Measurements from ENCODE around the gene IGFBPL1.
A peak's percentile ranks its signal among the peaks of the same experiment; 100 is the strongest.
"Not testable (repeated sequence)": the region's sequence is repeated elsewhere in the genome, so short reads cannot be mapped to it uniquely, and the experiment has no call there.

IGFBPL1 gene, protein sequence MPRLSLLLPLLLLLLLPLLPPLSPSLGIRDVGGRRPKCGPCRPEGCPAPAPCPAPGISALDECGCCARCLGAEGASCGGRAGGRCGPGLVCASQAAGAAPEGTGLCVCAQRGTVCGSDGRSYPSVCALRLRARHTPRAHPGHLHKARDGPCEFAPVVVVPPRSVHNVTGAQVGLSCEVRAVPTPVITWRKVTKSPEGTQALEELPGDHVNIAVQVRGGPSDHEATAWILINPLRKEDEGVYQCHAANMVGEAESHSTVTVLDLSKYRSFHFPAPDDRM

DNA sequence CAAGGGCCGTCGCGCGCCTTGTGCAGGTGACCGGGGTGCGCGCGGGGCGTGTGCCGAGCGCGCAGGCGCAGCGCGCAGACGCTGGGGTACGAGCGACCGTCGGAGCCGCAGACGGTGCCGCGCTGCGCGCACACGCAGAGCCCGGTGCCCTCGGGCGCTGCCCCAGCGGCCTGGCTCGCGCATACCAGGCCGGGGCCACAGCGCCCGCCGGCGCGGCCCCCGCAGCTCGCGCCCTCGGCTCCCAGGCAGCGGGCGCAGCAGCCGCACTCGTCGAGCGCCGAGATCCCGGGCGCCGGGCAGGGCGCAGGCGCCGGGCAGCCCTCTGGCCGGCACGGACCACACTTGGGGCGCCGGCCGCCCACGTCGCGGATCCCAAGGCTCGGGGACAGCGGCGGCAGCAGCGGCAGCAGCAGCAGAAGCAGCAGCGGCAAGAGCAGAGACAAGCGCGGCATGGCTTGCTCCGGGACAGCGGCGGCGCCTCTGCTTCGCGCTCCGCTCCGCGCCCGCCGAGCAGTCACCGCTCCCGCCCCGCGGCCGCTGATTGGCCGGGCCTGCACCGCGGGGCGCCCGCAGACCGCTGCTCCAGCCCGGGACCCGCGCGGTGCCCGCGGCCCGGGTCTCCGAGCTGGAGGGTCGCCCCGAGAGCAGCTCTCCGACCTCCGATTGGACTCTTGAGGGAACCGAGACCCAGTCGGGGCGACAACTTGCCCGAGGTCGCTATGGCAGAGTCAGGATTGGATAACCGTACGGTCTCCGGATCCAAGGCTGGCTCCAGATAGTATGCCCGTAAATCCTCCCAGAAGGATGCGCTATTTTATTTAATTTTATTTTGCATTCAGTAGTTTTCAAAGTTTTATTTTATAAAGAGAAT is at the start of gene IGFBPL1:
Gene IGFBPL1 (minus strand): TSS at position 482 of the 871 bp plus-strand sequence. CDS start 30 bp downstream, at position 452.
- ATAC-seq, result peak; percentile 62
- TF ChIP-seq, protein P1, sequence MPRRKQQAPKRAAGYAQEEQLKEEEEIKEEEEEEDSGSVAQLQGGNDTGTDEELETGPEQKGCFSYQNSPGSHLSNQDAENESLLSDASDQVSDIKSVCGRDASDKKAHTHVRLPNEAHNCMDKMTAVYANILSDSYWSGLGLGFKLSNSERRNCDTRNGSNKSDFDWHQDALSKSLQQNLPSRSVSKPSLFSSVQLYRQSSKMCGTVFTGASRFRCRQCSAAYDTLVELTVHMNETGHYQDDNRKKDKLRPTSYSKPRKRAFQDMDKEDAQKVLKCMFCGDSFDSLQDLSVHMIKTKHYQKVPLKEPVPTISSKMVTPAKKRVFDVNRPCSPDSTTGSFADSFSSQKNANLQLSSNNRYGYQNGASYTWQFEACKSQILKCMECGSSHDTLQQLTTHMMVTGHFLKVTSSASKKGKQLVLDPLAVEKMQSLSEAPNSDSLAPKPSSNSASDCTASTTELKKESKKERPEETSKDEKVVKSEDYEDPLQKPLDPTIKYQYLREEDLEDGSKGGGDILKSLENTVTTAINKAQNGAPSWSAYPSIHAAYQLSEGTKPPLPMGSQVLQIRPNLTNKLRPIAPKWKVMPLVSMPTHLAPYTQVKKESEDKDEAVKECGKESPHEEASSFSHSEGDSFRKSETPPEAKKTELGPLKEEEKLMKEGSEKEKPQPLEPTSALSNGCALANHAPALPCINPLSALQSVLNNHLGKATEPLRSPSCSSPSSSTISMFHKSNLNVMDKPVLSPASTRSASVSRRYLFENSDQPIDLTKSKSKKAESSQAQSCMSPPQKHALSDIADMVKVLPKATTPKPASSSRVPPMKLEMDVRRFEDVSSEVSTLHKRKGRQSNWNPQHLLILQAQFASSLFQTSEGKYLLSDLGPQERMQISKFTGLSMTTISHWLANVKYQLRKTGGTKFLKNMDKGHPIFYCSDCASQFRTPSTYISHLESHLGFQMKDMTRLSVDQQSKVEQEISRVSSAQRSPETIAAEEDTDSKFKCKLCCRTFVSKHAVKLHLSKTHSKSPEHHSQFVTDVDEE (CRISPR knock-in tag; IDR thresholded peaks at IDR 0.05), result 0 out of 2 replicates have a peak, but pooled peaks have one; percentile 14
- TF ChIP-seq SNAI2 (CRISPR knock-in tag; IDR thresholded peaks at IDR 0.05), result no peak

DNA sequence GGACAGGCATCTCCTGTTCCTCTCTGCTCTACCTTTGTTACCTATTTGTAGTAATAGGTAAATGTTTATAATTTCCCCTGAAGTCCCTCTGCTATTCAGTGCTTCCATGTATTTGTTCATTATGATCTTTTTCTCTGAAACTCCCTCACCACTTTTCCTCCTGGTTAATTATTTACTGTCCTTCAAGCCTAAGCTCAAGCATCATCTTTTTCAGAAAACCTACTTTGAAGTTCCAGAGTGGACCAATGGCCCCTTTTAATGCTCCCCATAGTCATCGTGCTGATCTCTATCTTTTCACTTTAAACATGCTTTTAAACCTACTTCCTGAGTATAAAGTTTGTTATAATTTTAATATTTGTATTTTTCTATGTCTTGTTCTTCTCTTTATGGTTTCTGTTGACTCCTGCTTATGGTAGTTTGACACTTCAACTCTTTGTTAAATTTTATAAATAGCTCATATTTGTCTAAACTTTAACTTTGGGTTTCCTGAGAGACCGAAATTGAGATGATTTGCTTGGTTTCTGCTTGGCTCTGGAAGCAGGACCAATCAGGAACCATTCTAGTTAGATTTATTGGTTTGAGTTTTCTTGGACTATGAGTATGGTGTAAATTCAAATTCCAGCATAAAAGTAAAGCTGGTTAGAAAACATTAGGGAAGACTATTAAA is 48.5 kb upstream of the IGFBPL1 start:
- ATAC-seq, result not testable (repeated sequence)

DNA sequence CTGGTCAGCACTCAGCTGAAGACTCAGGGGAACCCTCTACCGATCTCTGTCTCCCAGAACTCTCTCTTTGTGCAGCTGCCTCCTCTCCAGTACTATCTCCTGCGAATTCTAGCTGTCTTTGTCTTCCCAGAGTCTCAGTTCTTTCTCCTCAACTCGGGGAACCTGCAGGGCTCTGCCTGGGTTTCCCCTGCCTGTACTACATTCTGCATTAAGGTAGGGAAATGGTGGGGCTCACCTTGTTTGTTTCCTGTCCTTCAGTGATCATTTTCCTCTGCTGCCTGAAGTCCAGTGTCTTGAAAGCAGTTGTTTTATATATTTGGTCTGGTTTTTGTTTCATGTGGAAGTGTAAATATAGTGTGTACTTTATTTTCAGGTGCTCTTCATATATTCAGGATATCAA is 43.1 kb upstream of the IGFBPL1 start:
- TF ChIP-seq CSDC2 (CRISPR knock-in tag; IDR thresholded peaks at IDR 0.05) (no peak), TOX (CRISPR knock-in tag; IDR thresholded peaks at IDR 0.05; ENCODE audit: borderline replicate concordance) (no peak), BACH2 (CRISPR knock-in tag; IDR thresholded peaks at IDR 0.05; ENCODE audit: borderline replicate concordance) (no peak)
- TF ChIP-seq, protein P2, sequence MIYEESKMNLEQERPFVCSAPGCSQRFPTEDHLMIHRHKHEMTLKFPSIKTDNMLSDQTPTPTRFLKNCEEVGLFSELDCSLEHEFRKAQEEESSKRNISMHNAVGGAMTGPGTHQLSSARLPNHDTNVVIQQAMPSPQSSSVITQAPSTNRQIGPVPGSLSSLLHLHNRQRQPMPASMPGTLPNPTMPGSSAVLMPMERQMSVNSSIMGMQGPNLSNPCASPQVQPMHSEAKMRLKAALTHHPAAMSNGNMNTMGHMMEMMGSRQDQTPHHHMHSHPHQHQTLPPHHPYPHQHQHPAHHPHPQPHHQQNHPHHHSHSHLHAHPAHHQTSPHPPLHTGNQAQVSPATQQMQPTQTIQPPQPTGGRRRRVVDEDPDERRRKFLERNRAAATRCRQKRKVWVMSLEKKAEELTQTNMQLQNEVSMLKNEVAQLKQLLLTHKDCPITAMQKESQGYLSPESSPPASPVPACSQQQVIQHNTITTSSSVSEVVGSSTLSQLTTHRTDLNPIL (CRISPR knock-in tag; IDR thresholded peaks at IDR 0.05; ENCODE audit: low read depth), result no peak
- TF ChIP-seq, protein P3, sequence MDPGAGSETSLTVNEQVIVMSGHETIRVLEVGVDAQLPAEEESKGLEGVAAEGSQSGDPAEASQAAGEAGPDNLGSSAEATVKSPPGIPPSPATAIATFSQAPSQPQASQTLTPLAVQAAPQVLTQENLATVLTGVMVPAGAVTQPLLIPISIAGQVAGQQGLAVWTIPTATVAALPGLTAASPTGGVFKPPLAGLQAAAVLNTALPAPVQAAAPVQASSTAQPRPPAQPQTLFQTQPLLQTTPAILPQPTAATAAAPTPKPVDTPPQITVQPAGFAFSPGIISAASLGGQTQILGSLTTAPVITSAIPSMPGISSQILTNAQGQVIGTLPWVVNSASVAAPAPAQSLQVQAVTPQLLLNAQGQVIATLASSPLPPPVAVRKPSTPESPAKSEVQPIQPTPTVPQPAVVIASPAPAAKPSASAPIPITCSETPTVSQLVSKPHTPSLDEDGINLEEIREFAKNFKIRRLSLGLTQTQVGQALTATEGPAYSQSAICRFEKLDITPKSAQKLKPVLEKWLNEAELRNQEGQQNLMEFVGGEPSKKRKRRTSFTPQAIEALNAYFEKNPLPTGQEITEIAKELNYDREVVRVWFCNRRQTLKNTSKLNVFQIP (CRISPR knock-in tag; IDR thresholded peaks at IDR 0.05; ENCODE audit: borderline replicate concordance, low read depth), result no peak
- no peak for ATAC-seq

DNA sequence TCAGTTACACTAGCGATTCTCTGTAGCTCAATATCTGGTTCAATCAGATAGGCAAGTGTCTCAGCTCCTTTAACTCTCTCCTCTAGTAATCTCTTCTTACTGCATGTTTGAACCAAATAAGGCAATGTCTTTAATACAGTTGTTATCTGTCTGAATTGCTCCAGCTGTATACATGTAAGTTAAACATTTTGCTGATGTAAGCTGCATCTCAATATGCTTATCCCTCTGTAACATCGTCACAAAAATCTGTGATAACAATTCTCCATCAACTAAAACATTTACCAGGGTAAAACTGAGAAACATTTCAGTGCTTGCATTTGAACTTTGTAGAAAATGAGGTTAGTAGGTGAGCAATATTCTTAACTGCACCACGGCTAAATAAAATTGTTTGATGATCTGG is 29.6 kb upstream of the IGFBPL1 start:
- no peak for ATAC-seq
- TF ChIP-seq ISL1 (CRISPR knock-in tag; IDR thresholded peaks at IDR 0.05) (no peak), ARNTL (CRISPR knock-in tag; IDR thresholded peaks at IDR 0.05; ENCODE audit: borderline replicate concordance, low read depth) (no peak), ZC3H10 (CRISPR knock-in tag; IDR thresholded peaks at IDR 0.05) (no peak), TOX (CRISPR knock-in tag; IDR thresholded peaks at IDR 0.05; ENCODE audit: borderline replicate concordance) (no peak), ZNF8 (CRISPR knock-in tag; IDR thresholded peaks at IDR 0.05) (no peak), SNAI2 (CRISPR knock-in tag; IDR thresholded peaks at IDR 0.05) (no peak), ZFP30 (CRISPR knock-in tag; IDR thresholded peaks at IDR 0.05) (no peak), ESRRG (CRISPR knock-in tag; IDR thresholded peaks at IDR 0.05) (no peak), ZNF565 (CRISPR knock-in tag; conservative IDR thresholded peaks at IDR 0.05; ENCODE audit: low read depth) (no peak)
- TF ChIP-seq, protein P1 (CRISPR knock-in tag; IDR thresholded peaks at IDR 0.05), result no peak
- TF ChIP-seq, protein P4, sequence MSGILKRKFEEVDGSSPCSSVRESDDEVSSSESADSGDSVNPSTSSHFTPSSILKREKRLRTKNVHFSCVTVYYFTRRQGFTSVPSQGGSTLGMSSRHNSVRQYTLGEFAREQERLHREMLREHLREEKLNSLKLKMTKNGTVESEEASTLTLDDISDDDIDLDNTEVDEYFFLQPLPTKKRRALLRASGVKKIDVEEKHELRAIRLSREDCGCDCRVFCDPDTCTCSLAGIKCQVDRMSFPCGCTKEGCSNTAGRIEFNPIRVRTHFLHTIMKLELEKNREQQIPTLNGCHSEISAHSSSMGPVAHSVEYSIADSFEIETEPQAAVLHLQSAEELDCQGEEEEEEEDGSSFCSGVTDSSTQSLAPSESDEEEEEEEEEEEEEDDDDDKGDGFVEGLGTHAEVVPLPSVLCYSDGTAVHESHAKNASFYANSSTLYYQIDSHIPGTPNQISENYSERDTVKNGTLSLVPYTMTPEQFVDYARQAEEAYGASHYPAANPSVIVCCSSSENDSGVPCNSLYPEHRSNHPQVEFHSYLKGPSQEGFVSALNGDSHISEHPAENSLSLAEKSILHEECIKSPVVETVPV (CRISPR knock-in tag; IDR thresholded peaks at IDR 0.05), result no peak
